H1 (cell line): ENCODE measurements around the gene FKBP1A.

ENCODE experiments used
- CEBPB ChIP-seq: IDR thresholded peaks from 2 replicates; pipeline ENCODE4 v1.6.1; 2012; ENCODE audit warnings: low read depth, low read length
- GABPA ChIP-seq: IDR thresholded peaks from 2 replicates; pipeline ENCODE4 v1.6.1; 2011; ENCODE audit warnings: mild to moderate bottlenecking, low read length, moderate library complexity, borderline replicate concordance; ENCODE audit not compliant: insufficient read depth
- POLR2AphosphoS5 ChIP-seq: IDR thresholded peaks from 2 replicates; pipeline ENCODE4 v1.6.1; 2011; ENCODE audit warnings: low read depth, low read length
- SP1 ChIP-seq: IDR thresholded peaks from 2 replicates; pipeline ENCODE4 v1.6.1; 2011; ENCODE audit warnings: low read depth, low read length
- YY1 ChIP-seq: IDR thresholded peaks from 2 replicates; pipeline ENCODE4 v1.6.1; 2011; ENCODE audit warnings: low read depth, mild to moderate bottlenecking, low read length
- TF ChIP-seq, protein P1 (sequence below), 3 experiments: IDR thresholded peaks; 1 replicate in 2 of 3; 2 replicates in 1 of 3; pipeline versions ENCODE4 v1.5.1 to v1.6.1; 2011; ENCODE audit warnings: low read length in 3 of 3, mild to moderate bottlenecking in 3 of 3, inconsistent platforms in 2 of 3, low read depth in 1 of 3, moderate library complexity in 1 of 3; ENCODE audit not compliant: insufficient read depth in 1 of 3; ENCODE audit errors: control extremely low read depth in 1 of 3
- TF ChIP-seq, protein P2 (sequence below): IDR thresholded peaks from 2 replicates; pipeline ENCODE4 v1.6.1; 2012; ENCODE audit warnings: low read length, inconsistent platforms

GRCh38 chr20:1345756-1346093 lies 47.1 kb downstream of the FKBP1A start:
- TF ChIP-seq GABPA: no peak
- no peak for TF ChIP-seq SP1
- TF ChIP-seq, protein P1, sequence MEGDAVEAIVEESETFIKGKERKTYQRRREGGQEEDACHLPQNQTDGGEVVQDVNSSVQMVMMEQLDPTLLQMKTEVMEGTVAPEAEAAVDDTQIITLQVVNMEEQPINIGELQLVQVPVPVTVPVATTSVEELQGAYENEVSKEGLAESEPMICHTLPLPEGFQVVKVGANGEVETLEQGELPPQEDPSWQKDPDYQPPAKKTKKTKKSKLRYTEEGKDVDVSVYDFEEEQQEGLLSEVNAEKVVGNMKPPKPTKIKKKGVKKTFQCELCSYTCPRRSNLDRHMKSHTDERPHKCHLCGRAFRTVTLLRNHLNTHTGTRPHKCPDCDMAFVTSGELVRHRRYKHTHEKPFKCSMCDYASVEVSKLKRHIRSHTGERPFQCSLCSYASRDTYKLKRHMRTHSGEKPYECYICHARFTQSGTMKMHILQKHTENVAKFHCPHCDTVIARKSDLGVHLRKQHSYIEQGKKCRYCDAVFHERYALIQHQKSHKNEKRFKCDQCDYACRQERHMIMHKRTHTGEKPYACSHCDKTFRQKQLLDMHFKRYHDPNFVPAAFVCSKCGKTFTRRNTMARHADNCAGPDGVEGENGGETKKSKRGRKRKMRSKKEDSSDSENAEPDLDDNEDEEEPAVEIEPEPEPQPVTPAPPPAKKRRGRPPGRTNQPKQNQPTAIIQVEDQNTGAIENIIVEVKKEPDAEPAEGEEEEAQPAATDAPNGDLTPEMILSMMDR (IDR thresholded peaks at IDR 0.05; ENCODE audit: control extremely low read depth in 1 of 3, insufficient read depth in 1 of 3, low read depth in 1 of 3, low read length in 3 of 3): no peak
- TF ChIP-seq YY1: no peak
- TF ChIP-seq, protein P2, sequence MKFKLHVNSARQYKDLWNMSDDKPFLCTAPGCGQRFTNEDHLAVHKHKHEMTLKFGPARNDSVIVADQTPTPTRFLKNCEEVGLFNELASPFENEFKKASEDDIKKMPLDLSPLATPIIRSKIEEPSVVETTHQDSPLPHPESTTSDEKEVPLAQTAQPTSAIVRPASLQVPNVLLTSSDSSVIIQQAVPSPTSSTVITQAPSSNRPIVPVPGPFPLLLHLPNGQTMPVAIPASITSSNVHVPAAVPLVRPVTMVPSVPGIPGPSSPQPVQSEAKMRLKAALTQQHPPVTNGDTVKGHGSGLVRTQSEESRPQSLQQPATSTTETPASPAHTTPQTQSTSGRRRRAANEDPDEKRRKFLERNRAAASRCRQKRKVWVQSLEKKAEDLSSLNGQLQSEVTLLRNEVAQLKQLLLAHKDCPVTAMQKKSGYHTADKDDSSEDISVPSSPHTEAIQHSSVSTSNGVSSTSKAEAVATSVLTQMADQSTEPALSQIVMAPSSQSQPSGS: no peak
- no peak for TF ChIP-seq POLR2AphosphoS5
- TF ChIP-seq CEBPB: no peak
